ENCODE data around the gene CEP68.

CEP68 gene

GRCh38 chr2:65101071-65101470 is 44.9 kb downstream of the CEP68 start:
- H3K4me3 ChIP-seq (replicated peaks; ENCODE audit: low read depth, low read length): no peak overlapping the region
- DNase-seq (ENCODE audit: extremely low read depth, low read depth): no peak
- no peak for TF ChIP-seq CTCF (IDR thresholded peaks at IDR 0.05; ENCODE audit: low read depth, low read length, missing control alignments)

GRCh38 chr2:65103013-65103715 is 46.9 kb downstream of the CEP68 start:
- no peak for DNase-seq (ENCODE audit: extremely low read depth, low read depth)
- H3K4me3 ChIP-seq (replicated peaks; ENCODE audit: low read depth, low read length): no peak overlapping the region
- no peak for TF ChIP-seq CTCF (IDR thresholded peaks at IDR 0.05; ENCODE audit: low read depth, low read length, missing control alignments)

GRCh38 chr2:65107530-65107929 is 51.3 kb downstream of the CEP68 start:
- DNase-seq (ENCODE audit: extremely low read depth, low read depth): no peak
- no peak for TF ChIP-seq CTCF (IDR thresholded peaks at IDR 0.05; ENCODE audit: low read depth, low read length, missing control alignments)
- H3K4me3 ChIP-seq (replicated peaks; ENCODE audit: low read depth, low read length): no peak overlapping the region

GRCh38 chr2:65108780-65109179 is 52.6 kb downstream of the CEP68 start:
- no peak overlapping the region for H3K4me3 ChIP-seq (replicated peaks; ENCODE audit: low read depth, low read length)
- DNase-seq (ENCODE audit: extremely low read depth, low read depth): no peak
- TF ChIP-seq CTCF (IDR thresholded peaks at IDR 0.05; ENCODE audit: low read depth, low read length, missing control alignments): no peak

- no peak for TF ChIP-seq CTCF (IDR thresholded peaks at IDR 0.05; ENCODE audit: low read depth, low read length, missing control alignments)
- no peak for DNase-seq (ENCODE audit: extremely low read depth, low read depth)
- H3K4me3 ChIP-seq (replicated peaks; ENCODE audit: low read depth, low read length): no peak overlapping the region
Measured at GRCh38 chr2:65112633-65113032, 56.4 kb downstream of the CEP68 start.

- DNase-seq (ENCODE audit: extremely low read depth, low read depth): no peak
- TF ChIP-seq CTCF (IDR thresholded peaks at IDR 0.05; ENCODE audit: low read depth, low read length, missing control alignments): no peak
- H3K4me3 ChIP-seq (replicated peaks; ENCODE audit: low read depth, low read length): no peak overlapping the region
Measured at GRCh38 chr2:65113229-65113628, 57.0 kb downstream of the CEP68 start.

GRCh38 chr2:65113816-65114215 is 57.6 kb downstream of the CEP68 start:
- no peak for DNase-seq (ENCODE audit: extremely low read depth, low read depth)
- H3K4me3 ChIP-seq (replicated peaks; ENCODE audit: low read depth, low read length): no peak overlapping the region
- no peak for TF ChIP-seq CTCF (IDR thresholded peaks at IDR 0.05; ENCODE audit: low read depth, low read length, missing control alignments)
